Large intestine (tissue), 3 donors: ENCODE data around the gene PRSS50. TPM values are rescaled to one million over a fixed set of nuclear protein-coding genes. Genes with fewer than 3 reads are reported as not detected.
"Not testable (repeated sequence)": the region's sequence is repeated elsewhere in the genome, so short reads cannot be mapped to it uniquely, and the experiment has no call there.

ENCODE experiments used
- DNase-seq, 2 donors: peaks; one replicate each; pipeline versions ENCODE4 v3.0.0 to v3.0.0-alpha.2; 2013
- H3K27ac ChIP-seq: one replicate; pipeline ENCODE4 v1.5.1; 2013; ENCODE audit warnings: low read length
- H3K27me3 ChIP-seq: 2 replicates; pipeline ENCODE4 v1.6.1; 2013; ENCODE audit warnings: low read length; ENCODE audit not compliant: control insufficient read depth, insufficient read depth
- H3K36me3 ChIP-seq: 2 replicates; pipeline ENCODE4 v1.6.1; 2013; ENCODE audit warnings: low read length; ENCODE audit not compliant: control insufficient read depth, insufficient read depth
- H3K4me1 ChIP-seq: one replicate; pipeline ENCODE4 v1.6.1; 2013; ENCODE audit warnings: low read length; ENCODE audit not compliant: control insufficient read depth, insufficient read depth
- H3K4me3 ChIP-seq: one replicate; pipeline ENCODE4 v1.5.1; 2013; ENCODE audit warnings: low read length
- H3K9me3 ChIP-seq: one replicate; pipeline ENCODE4 v1.6.1; 2013; ENCODE audit warnings: mild to moderate bottlenecking, low read depth, low read length, moderate library complexity; ENCODE audit not compliant: control insufficient read depth
- WGBS: methylation state at CpG from one replicate; pipeline ENCODE4 v1.1.5; 2013; ENCODE audit warnings: low lambda C conversion rate; ENCODE audit not compliant: insufficient coverage; 5-methylcytosine and 5-hydroxymethylcytosine counted together
- polyA plus RNA-seq: library from polyadenylated mRNA; unstranded; fragments of 120-200 nt; gene quantifications from one replicate; pipeline ENCODE4 v1.2.1, GENCODE V29; 2013

The PRSS50 gene
- polyA plus RNA-seq, 1 donor = 3.1 TPM

DNA sequence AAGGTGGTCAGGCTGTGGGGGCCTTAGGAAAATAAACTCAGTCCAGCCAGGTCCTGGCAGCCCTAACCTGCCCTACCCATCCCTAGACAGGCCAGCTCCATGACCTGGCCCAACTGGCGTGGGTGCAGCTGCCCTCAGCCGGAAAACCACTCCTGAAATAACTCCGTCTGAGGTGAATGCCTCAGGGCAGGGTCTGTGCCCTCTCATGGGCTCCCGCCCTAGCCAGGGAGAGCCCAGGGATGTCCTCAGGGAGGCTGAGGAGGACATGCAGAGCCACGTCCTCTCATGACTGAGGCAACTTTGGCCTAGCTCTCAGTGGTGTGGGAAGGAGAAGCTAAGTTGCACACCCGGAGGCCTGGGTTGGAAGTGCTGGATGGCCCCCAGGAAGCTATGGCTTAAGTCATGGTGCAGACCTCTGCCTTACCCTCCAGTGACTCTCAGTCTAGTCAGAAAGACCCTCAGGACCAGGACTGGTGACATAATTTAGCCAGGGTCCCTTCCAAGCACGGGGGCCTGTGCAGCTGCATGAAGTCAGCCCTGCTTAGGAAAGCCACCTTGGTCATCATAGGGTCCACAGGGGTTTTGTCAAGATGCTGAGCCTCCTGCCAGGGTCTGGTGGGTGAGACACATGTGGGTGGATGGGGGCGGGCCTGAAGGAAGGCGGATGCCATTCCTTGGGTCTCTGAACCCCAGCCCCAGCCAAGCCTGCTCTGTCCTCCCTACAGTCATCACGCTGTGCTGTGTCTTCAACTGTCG is 9.1 kb downstream of the PRSS50 start:
- no peaks in the 10 kb centered on the region for H3K36me3 ChIP-seq
- no peaks in the 10 kb centered on the region for H3K27me3 ChIP-seq
- H3K4me1 ChIP-seq = peaks cover 20% of the 10 kb centered on the region
- H3K4me3 ChIP-seq = no peak overlapping the region
- no peak overlapping the region for H3K27ac ChIP-seq
- no CpG with 5 or more reads among the region's 11 CpGs for WGBS
- no peaks in the 10 kb centered on the region for H3K9me3 ChIP-seq
- no peak for DNase-seq

DNA sequence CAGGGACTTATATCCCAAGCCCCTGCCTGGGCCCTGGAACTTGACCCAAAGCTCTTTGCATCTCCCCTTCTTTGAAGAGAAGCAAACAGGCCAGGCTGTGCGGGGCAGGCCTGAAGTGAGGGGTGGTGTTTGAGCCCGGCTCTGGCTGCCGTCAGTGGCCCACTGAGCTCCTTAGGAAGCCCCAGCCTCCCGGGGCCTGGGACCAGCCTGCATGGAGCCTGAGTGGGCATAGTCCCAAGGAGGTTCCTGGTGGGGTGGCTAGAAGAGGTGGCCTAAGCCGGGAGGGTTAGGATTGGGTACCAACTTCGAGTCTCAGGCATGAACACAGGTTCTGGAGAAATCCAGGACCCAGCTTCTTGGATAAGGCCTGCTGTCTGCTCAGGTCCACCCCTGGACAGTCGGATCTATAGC is 10.1 kb downstream of the PRSS50 start:
- H3K36me3 ChIP-seq = no peaks in the 10 kb centered on the region
- no peaks in the 10 kb centered on the region for H3K9me3 ChIP-seq
- DNase-seq = no peak
- H3K27ac ChIP-seq = no peak overlapping the region
- H3K27me3 ChIP-seq = peaks cover 6% of the 10 kb centered on the region
- no CpG with 5 or more reads among the region's 7 CpGs for WGBS
- no peak overlapping the region for H3K4me3 ChIP-seq
- H3K4me1 ChIP-seq = peaks cover 20% of the 10 kb centered on the region

DNA sequence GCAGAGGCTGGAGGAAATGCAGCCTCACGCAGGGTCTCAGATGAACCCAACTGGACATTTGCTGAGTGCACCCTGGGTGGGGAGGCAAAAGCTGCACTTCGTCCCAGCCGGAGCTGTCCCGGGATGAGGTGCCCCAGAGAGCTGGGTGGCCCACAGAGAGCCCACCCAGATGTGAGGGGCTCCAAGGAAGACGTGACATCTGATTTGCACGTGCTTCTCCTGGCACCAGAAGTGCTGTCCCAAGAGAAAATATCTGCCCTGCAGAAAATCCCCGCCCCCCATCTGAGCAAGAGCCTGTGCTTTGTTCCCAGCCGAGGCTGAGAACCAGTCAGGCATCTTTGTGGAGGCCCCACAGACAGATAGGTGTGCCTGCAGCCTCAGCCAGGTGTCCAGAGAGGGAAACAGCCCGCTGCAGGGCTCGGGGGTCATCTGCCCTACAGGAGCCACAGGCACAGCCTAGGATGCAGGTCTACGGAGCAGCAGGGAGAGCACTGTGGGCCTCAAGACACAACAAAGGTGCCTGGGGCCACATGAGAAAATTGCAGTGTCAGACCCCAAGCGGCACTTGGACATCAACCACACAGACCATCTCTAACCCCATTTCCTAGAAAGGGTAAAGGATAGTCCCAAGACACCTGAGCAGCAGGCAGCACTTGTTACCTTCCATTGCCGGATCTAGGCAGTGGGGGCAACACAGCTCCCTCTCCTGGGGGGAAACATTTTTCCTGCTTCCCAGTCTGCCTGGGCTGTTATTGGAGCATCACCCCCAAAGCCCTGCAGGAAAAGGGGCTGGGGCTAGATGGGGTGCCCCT is 10.7 kb downstream of the PRSS50 start:
- no peaks in the 10 kb centered on the region for H3K9me3 ChIP-seq
- peaks cover 12% of the 10 kb centered on the region for H3K27me3 ChIP-seq
- H3K4me3 ChIP-seq = no peak overlapping the region
- no peaks in the 10 kb centered on the region for H3K36me3 ChIP-seq
- H3K27ac ChIP-seq = no peak overlapping the region
- WGBS = no CpG with 5 or more reads among the region's 13 CpGs
- no peak for DNase-seq
- H3K4me1 ChIP-seq = peaks cover 20% of the 10 kb centered on the region

- no peak overlapping the region for H3K27ac ChIP-seq
- WGBS = no CpG with 5 or more reads among the region's 19 CpGs
Observed at GRCh38 chr3:46705751-46706552, 11.7 kb downstream of the PRSS50 start.

DNA sequence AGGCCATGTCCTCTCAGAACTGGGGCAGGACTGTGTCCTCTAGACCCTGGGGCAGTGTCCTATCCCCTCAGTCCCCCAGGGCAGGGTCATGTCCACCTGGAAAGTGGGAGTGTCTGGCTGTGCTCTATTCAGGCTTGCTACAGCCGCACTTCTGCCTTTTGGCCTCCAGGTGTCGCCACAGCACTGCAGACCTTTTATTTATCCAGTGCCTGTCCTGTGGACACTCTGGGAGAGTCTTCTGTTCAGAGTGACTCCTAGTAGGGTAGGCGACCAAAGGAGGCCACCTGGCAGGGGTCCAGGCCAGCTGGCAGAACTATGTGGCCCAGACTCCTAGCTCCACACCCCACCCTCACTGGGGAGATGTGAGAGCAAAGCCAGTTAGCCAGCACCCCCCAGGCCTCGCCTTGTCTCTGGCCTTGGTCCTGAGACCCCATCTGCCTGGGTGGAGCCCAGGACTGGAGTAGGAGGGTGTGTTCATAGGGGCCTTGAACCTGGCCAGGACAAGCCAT is 12.6 kb downstream of the PRSS50 start:
- H3K27ac ChIP-seq = no peak overlapping the region
- WGBS = no CpG with 5 or more reads among the region's 4 CpGs
- no peaks in the 10 kb centered on the region for H3K36me3 ChIP-seq
- no peak overlapping the region for H3K4me3 ChIP-seq
- no peaks in the 10 kb centered on the region for H3K9me3 ChIP-seq
- H3K27me3 ChIP-seq = peaks cover 23% of the 10 kb centered on the region
- peak; percentile 59 to 61 for DNase-seq
- H3K4me1 ChIP-seq = peaks cover 8% of the 10 kb centered on the region

More at GRCh38 chr3:46705751-46706552, 11.7 kb downstream of the PRSS50 start:
- no peaks in the 10 kb centered on the region for H3K9me3 ChIP-seq
- H3K36me3 ChIP-seq = no peaks in the 10 kb centered on the region
- H3K4me3 ChIP-seq = no peak overlapping the region
- H3K4me1 ChIP-seq = peaks cover 11% of the 10 kb centered on the region
- H3K27me3 ChIP-seq = peaks cover 19% of the 10 kb centered on the region
- DNase-seq = no peak

DNA sequence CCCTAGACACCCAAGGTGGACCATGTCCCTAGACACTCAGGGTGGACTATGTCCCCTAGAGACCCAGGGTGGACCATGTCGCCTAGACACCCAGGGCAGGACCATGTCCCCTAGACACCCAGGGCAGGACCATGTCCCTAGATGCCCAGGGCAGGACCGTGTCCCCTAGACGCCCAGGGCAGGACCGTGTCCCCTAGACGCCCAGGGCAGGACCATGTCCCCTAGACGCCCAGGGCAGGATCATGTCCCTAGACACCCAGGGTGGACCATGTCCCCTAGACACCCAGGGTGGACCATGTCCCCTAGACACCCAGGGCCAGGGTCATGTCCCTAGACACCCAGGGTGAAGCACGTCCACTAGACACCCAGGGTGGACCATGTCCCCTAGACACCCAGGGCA is 13.3 kb downstream of the PRSS50 start:
- H3K9me3 ChIP-seq, DNase-seq, H3K36me3 ChIP-seq, H3K27ac ChIP-seq, H3K4me3 ChIP-seq, H3K4me1 ChIP-seq: not testable (repeated sequence)
- peaks cover 23% of the 10 kb centered on the region for H3K27me3 ChIP-seq
- WGBS = no CpG with 5 or more reads among the region's 7 CpGs

DNA sequence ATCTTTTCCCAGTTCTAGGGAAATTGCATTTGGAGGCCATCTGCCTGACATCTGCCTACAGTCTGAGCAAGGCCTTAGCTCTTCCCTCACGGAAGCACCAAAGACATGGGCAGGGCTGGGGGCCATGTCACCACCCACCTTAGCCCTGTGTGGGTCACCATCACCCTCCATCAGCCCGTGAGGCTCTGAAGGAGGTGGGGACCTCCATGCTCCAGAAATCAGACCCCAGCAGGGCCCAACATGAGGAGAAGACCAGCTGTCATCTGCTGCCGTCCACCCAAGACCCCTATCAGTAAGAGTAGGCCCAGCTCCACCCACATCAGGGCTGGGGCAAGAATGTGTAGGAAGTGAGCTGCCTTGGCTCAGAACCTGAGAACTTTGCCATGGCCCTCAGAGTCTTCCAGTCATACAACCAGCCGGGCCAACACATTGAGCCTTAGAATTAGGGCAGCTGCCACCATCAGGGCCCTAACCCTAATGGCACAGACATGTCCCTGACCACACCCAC is 14.6 kb downstream of the PRSS50 start:
- H3K4me3 ChIP-seq = no peak overlapping the region
- DNase-seq = no peak
- no peaks in the 10 kb centered on the region for H3K9me3 ChIP-seq
- H3K27ac ChIP-seq = no peak overlapping the region
- H3K27me3 ChIP-seq = peaks cover 23% of the 10 kb centered on the region
- no peaks in the 10 kb centered on the region for H3K36me3 ChIP-seq
- no CpG with 5 or more reads among the region's 4 CpGs for WGBS
- H3K4me1 ChIP-seq = peaks cover 8% of the 10 kb centered on the region

GRCh38 chr3:46702246-46703012 is 15.2 kb downstream of the PRSS50 start:
- Histone ChIP-seq H3K27ac (no peak overlapping the region), H3K36me3 (no peaks in the 10 kb centered on the region), H3K4me1 (peaks cover 8% of the 10 kb centered on the region), H3K9me3 (no peaks in the 10 kb centered on the region), H3K4me3 (no peak overlapping the region), H3K27me3 (peaks cover 23% of the 10 kb centered on the region)
- DNase-seq = no peak
- no CpG with 5 or more reads among the region's 4 CpGs for WGBS

DNA sequence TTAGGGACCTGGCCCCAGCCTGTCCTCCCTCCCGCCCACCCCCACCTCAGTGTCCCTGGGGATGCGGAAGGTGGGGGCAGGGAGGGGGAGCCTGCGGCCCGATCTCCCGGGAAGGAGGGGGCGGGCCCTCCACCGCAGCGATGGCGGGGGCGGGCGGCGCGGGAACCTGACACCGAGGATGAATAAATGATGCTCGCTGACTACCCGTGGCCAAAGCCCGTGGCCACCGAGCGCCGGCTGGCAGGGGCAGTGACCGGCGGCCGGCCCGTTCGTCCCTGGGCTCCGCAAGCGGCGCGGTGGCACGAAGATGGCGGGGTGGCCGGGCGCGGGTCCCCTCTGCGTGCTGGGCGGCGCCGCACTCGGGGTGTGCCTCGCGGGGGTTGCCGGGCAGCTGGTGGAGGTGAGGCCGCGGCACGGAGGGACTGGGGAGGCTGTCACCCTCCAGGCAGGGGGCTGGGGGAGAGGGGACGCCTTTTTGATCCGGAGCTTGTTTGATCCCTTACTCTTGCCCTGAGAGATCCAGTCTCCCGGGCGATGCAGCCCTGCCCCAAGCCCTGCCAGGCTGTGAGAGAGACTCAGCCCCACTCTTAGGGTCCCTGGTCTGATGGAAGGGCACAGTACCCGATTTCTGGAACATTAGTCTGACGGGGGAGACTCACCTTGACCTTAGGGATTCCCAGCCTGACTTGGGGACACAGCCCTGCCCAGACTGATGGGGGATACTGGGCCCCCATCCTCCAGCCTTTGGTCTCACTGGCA is 16.3 kb downstream of the PRSS50 start, which contains the start of gene TMIE:
TSS of gene TMIE (plus strand) at position 212 of the 759 bp plus-strand sequence. CDS start at position 308, 96 bp downstream.
- peaks cover 23% of the 10 kb centered on the region for H3K27me3 ChIP-seq
- no peaks in the 10 kb centered on the region for H3K36me3 ChIP-seq
- DNase-seq = no peak
- no peaks in the 10 kb centered on the region for H3K9me3 ChIP-seq
- no peak within 1 kb of the TSS for H3K27ac ChIP-seq
- peaks cover 8% of the 10 kb centered on the region for H3K4me1 ChIP-seq
- WGBS = no CpG with 5 or more reads among the region's 51 CpGs
- no peak within 1 kb of the TSS for H3K4me3 ChIP-seq
